DMS114 treated with DMSO at 0.1 percent for 48 hours (cell line): ENCODE results near the gene HMGN4.

ENCODE experiments used
- DNase-seq: peaks from one replicate; lab custom pipeline; 2025; ENCODE audit not compliant: unreplicated experiment; lab: John Stamatoyannopoulos, UW

The HMGN4 gene

GRCh38 chr6:26576929-26577719, 39.0 kb downstream of the HMGN4 start:
- DNase-seq: no peak

GRCh38 chr6:26577720-26578072, 39.5 kb downstream of the HMGN4 start:
- no peak for DNase-seq

GRCh38 chr6:26578279-26578678, 40.1 kb downstream of the HMGN4 start:
- DNase-seq: no peak

GRCh38 chr6:26578741-26579140, 40.6 kb downstream of the HMGN4 start:
- no peak for DNase-seq

GRCh38 chr6:26581164-26581915, 43.2 kb downstream of the HMGN4 start:
- no peak for DNase-seq

- no peak for DNase-seq
Observed at GRCh38 chr6:26588965-26589364, 50.8 kb downstream of the HMGN4 start.

- no peak for DNase-seq
Observed at GRCh38 chr6:26592649-26593048, 54.5 kb downstream of the HMGN4 start.

GRCh38 chr6:26593278-26594130, 55.3 kb downstream of the HMGN4 start:
- no peak for DNase-seq

GRCh38 chr6:26594131-26594498, 55.9 kb downstream of the HMGN4 start:
- DNase-seq: no peak

- DNase-seq: peak; percentile 75
Observed at GRCh38 chr6:26594730-26595632, 56.8 kb downstream of the HMGN4 start.

- peak; percentile 87 for DNase-seq
Observed at GRCh38 chr6:26595669-26596269, 57.6 kb downstream of the HMGN4 start.
